ENCODE data around the gene CNTN2.

The CNTN2 gene

GRCh38 chr1:205020466-205020865, 22.5 kb upstream of the CNTN2 start:
- no peak overlapping the region for H3K27ac ChIP-seq
- no peak for TF ChIP-seq CTCF (conservative IDR thresholded peaks at IDR 0.05)

GRCh38 chr1:205024679-205025078, 18.3 kb upstream of the CNTN2 start:
- TF ChIP-seq ZFX (IDR thresholded peaks at IDR 0.05): no peak
- no peak for TF ChIP-seq CTCF (conservative IDR thresholded peaks at IDR 0.05)
- no peak overlapping the region for H3K27ac ChIP-seq

GRCh38 chr1:205025239-205025638, 17.8 kb upstream of the CNTN2 start:
- no peak overlapping the region for H3K27ac ChIP-seq
- TF ChIP-seq CTCF (conservative IDR thresholded peaks at IDR 0.05): no peak
- TF ChIP-seq ZFX (IDR thresholded peaks at IDR 0.05): no peak

- TF ChIP-seq CTCF (conservative IDR thresholded peaks at IDR 0.05) (no peak), ZFX (IDR thresholded peaks at IDR 0.05) (no peak)
- no peak overlapping the region for H3K27ac ChIP-seq
Measured at GRCh38 chr1:205026181-205026580, 16.8 kb upstream of the CNTN2 start.

- TF ChIP-seq ZFX (IDR thresholded peaks at IDR 0.05) (no peak), CTCF (conservative IDR thresholded peaks at IDR 0.05) (no peak)
- H3K27ac ChIP-seq: no peak overlapping the region
Measured at GRCh38 chr1:205028390-205028789, 14.6 kb upstream of the CNTN2 start.

GRCh38 chr1:205028924-205029323, 14.1 kb upstream of the CNTN2 start:
- TF ChIP-seq ZFX (IDR thresholded peaks at IDR 0.05) (no peak), CTCF (conservative IDR thresholded peaks at IDR 0.05) (no peak)
- H3K27ac ChIP-seq: no peak overlapping the region

GRCh38 chr1:205030241-205030640, 12.8 kb upstream of the CNTN2 start:
- no peak overlapping the region for H3K27ac ChIP-seq
- TF ChIP-seq ZFX (IDR thresholded peaks at IDR 0.05): no peak
- TF ChIP-seq CTCF (conservative IDR thresholded peaks at IDR 0.05): no peak
